Subcutaneous abdominal adipose tissue (tissue), 5 donors: ENCODE measurements around the gene CALML3.

Source experiments
- H3K27ac ChIP-seq: one replicate; pipeline ENCODE4 v1.7.0; 2013; ENCODE audit warnings: low read depth, mild to moderate bottlenecking, inconsistent platforms, low read length, moderate library complexity
- H3K27me3 ChIP-seq, 5 donors: one replicate each; pipeline ENCODE4 v1.7.0; 2013; ENCODE audit warnings: low read length in 5 of 5, inconsistent platforms in 1 of 5; ENCODE audit not compliant: control insufficient read depth in 5 of 5, insufficient read depth in 4 of 5
- H3K36me3 ChIP-seq, 5 donors: one replicate each; pipeline ENCODE4 v1.7.0; 2013; ENCODE audit warnings: low read length in 5 of 5; ENCODE audit not compliant: control insufficient read depth in 5 of 5, insufficient read depth in 5 of 5
- H3K4me1 ChIP-seq, 5 donors: one replicate each; pipeline ENCODE4 v1.7.0; 2013; ENCODE audit warnings: low read length in 5 of 5, mild to moderate bottlenecking in 3 of 5, moderate library complexity in 1 of 5; ENCODE audit not compliant: control insufficient read depth in 5 of 5, insufficient read depth in 5 of 5
- H3K4me3 ChIP-seq, 5 donors: one replicate each; pipeline ENCODE4 v1.7.0; 2013; ENCODE audit warnings: low read length in 5 of 5, low read depth in 1 of 5
- H3K9ac ChIP-seq, 5 donors: one replicate each; pipeline ENCODE4 v1.7.0; 2013; ENCODE audit warnings: low read length in 5 of 5, mild to moderate bottlenecking in 4 of 5, moderate library complexity in 3 of 5
- H3K9me3 ChIP-seq, 5 donors: one replicate each; pipeline ENCODE4 v1.7.0; 2013; ENCODE audit warnings: low read length in 5 of 5; ENCODE audit not compliant: control insufficient read depth in 5 of 5
- donor health status: healthy.
- donor health status: healthy.
- donor health status: healthy.
- donor health status: healthy.
- donor health status: healthy.

The CALML3 gene

DNA sequence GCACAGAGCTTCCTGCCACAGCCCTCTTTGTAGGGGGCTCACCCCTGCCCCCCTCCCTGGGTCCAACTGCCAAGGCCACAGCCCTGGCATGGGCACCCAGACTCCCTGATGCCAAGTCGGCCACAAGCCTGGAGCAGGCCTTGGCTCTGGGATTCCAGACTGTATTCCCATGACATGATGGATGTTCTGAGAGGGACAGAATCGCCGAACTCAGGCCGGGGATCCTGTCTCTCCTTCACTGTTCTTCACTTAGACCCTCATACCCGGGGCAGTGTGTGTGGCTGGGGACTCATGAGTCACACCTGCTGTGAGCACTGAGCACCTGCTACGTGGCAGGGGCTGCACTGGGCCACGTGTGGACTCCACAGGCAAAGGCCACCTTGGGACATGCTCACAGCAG is 33.3 kb upstream of the CALML3 start:
- Histone ChIP-seq H3K4me3 (no peak overlapping the region), H3K9ac (no peak overlapping the region), H3K27ac (peak overlapping the region; percentile 42), H3K36me3 (no peaks in the 10 kb centered on the region), H3K27me3 (no peaks in the 10 kb centered on the region), H3K9me3 (peaks cover 0 to 15% (median 8%) of the 10 kb centered on the region in 5 donors), H3K4me1 (peaks cover 0 to 43% (median 29%) of the 10 kb centered on the region in 5 donors)

DNA sequence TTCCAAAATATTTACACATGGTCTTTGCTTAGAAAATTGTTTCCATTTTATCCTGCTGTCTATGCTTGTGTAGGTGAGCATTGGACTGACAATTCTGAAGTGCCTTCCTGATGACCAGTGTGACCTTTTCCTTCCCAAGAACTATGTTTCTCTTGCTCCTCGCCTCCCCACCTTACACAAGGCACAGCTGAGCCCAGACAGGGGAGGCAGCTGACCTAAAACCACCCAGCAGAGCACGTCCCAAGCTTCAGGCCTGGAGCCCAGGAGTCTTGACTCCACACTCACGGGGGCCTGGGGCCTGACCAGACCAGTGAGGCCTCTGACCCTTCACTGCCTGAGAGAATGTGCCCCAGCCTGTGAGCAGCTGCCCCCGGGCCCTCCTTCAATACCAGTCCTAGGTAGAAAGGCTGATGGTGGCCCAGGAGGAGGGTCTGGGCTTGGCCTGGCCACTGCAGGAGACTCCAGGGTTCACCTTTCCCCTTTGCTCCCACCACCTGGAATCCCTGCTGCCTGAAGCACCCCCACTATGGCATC is 32.4 kb upstream of the CALML3 start:
- Histone ChIP-seq H3K4me1 (peaks cover 0 to 34% (median 23%) of the 10 kb centered on the region in 5 donors), H3K27me3 (no peaks in the 10 kb centered on the region), H3K27ac (no peak overlapping the region), H3K9ac (no peak overlapping the region), H3K4me3 (no peak overlapping the region), H3K36me3 (no peaks in the 10 kb centered on the region), H3K9me3 (peaks cover 0 to 15% (median 8%) of the 10 kb centered on the region in 5 donors)

DNA sequence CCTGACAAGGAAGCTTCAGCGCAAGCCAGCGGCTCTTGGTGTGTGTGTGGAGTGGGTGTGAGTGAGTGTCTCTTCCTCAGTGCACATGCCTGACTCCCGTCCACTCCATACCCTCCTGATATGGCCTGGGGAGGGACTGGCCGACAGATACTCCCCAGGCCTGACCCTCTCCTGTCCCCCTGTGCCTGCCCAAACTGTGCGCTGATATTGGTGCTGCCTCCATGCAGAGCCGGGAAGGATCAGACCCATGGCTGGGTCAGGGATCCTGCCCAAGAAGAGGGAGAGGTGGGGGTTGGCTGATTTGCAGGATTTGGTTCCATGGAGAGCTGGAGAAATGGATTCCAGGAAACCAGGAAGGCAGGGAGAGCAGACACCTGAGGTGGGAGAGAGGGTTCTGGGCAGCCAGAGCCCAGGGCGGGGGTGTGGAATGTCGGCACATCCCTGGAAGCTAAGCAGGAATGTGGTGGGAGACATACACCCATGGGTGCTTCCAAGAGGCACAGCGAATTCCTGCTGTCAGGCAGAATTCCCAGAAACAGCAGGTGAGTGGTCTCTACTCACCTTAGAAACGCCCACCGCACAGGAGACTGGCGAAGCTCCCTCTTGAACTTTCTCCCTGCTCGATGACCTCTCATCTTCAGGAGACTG is 31.7 kb upstream of the CALML3 start:
- no peak overlapping the region for H3K4me3 ChIP-seq
- peaks cover 0 to 15% (median 8%) of the 10 kb centered on the region in 5 donors for H3K9me3 ChIP-seq
- H3K27ac ChIP-seq = no peak overlapping the region
- no peaks in the 10 kb centered on the region for H3K27me3 ChIP-seq
- no peak overlapping the region for H3K9ac ChIP-seq
- H3K4me1 ChIP-seq = peaks cover 0 to 34% (median 23%) of the 10 kb centered on the region in 5 donors
- no peaks in the 10 kb centered on the region for H3K36me3 ChIP-seq

DNA sequence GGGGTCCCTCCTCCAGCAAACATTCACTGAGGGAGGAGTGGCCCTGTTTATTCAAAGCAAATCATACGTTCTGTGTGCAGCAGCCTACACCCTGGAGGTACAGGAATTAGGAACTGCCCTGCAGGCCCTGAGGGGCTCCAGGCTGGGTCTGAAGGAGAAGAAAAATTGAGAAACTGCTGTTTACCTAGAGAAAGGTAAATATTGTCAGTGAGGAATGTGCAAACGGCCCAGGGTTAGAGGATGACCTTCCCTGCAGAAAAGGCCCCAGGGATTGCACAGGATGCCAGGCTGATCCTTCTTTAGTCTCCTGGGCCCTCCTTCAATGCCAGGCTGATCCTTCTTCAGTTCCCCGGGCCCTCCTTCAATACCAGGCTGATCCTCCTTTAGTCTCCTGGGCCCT is 31.1 kb upstream of the CALML3 start:
- no peak overlapping the region for H3K27ac ChIP-seq
- peaks cover 0 to 34% (median 23%) of the 10 kb centered on the region in 5 donors for H3K4me1 ChIP-seq
- no peak overlapping the region for H3K9ac ChIP-seq
- no peak overlapping the region for H3K4me3 ChIP-seq
- H3K27me3 ChIP-seq = no peaks in the 10 kb centered on the region
- H3K9me3 ChIP-seq = peaks cover 0 to 15% (median 8%) of the 10 kb centered on the region in 5 donors
- no peaks in the 10 kb centered on the region for H3K36me3 ChIP-seq

DNA sequence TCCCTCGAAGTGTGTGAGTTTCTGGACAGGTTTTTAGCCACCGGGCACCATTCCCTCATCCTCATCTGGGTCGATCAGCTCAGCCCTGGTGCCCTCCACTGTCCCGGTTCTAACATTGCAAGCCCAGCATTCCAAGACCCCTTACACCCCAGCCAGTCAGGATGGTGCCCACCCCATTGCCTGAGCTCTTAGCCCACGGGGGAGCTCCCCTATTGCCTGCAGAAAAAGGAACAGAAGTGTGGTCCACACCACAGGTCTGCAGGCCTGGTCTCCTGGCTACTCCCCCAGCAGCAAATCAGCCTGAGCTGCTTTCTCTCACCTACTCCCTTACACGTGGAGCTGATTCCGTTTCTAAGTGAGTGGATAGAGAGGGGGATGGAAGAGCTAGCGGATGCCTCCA is 30.1 kb upstream of the CALML3 start:
- Histone ChIP-seq H3K27me3 (no peaks in the 10 kb centered on the region), H3K27ac (no peak overlapping the region), H3K9me3 (peaks cover 0 to 15% (median 8%) of the 10 kb centered on the region in 5 donors), H3K9ac (no peak overlapping the region), H3K4me3 (no peak overlapping the region), H3K36me3 (no peaks in the 10 kb centered on the region), H3K4me1 (peaks cover 0 to 27% (median 21%) of the 10 kb centered on the region in 5 donors)

DNA sequence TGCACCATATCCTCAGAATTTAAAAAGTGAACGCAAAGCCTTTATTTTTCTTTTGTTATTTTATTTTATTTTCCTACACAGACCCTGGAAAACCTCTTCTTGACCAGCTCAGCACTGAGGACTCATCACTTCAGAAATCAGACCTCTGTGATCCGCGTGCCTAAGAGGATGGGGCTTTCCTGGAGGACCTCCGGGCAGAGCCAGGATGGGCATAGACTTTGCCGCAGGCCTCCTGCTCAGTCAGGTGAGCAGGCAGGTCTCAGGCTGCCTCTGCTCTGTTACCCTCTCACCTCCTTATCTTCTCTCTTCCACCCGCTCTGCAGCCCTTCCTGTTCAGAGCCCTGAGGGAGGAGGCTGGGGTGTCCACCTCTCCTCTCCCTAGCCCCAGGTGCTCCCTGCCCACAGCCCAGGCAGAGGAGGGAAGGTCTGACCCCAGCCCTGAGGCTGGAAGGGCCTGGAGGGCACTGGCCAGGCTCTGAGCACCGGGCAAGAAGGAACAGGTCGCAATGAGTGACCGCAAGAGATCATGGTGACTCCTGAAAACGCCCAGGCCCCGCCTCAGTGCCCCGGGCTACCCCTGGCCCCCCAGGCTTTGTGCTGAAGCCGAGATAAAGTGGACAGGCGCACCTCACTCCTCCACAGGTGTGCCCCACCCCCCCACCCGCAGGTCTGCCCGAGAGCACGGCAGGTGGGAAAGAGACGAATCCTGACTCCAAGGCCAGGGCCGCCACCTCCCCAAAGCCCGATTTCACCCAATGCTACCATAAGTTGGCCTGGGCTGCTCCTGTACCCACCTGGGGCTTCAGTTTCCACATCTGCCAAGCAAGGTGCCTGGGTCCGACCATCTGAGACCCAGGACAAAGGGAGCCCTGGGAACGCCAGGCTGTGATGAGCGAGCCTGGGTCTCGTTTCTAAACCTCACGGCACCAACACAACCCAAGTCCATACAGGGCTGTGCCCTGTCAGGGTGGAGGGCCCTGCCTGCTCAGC is 28.2 kb upstream of the CALML3 start:
- H3K27ac ChIP-seq = no peak overlapping the region
- no peak overlapping the region for H3K9ac ChIP-seq
- H3K4me3 ChIP-seq = no peak overlapping the region
- peaks cover 0 to 14% (median 8%) of the 10 kb centered on the region in 5 donors for H3K9me3 ChIP-seq
- H3K4me1 ChIP-seq = peaks cover 0 to 13% (median 5%) of the 10 kb centered on the region in 5 donors
- no peaks in the 10 kb centered on the region for H3K27me3 ChIP-seq
- no peaks in the 10 kb centered on the region for H3K36me3 ChIP-seq

DNA sequence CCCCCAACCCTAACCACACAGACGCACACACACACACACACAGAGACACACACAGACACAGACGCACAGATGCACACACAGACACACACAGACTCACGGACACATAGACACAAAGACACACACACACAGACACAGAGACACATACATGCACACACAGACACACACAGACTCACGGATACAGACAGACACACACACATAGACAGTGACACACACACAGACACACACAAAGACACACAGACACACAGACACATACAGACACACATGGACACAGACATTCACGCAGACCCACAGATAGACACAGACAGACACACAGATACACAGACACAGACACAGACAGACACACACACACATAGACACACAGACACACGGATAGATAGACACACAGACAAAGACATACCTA is 27.5 kb upstream of the CALML3 start:
- Histone ChIP-seq H3K27ac (no peak overlapping the region), H3K9ac (no peak overlapping the region), H3K27me3 (no peaks in the 10 kb centered on the region), H3K36me3 (no peaks in the 10 kb centered on the region), H3K4me1 (peaks cover 0 to 8% (median 0%) of the 10 kb centered on the region in 5 donors), H3K4me3 (no peak overlapping the region), H3K9me3 (peaks cover 0 to 8% (median 5%) of the 10 kb centered on the region in 5 donors)

DNA sequence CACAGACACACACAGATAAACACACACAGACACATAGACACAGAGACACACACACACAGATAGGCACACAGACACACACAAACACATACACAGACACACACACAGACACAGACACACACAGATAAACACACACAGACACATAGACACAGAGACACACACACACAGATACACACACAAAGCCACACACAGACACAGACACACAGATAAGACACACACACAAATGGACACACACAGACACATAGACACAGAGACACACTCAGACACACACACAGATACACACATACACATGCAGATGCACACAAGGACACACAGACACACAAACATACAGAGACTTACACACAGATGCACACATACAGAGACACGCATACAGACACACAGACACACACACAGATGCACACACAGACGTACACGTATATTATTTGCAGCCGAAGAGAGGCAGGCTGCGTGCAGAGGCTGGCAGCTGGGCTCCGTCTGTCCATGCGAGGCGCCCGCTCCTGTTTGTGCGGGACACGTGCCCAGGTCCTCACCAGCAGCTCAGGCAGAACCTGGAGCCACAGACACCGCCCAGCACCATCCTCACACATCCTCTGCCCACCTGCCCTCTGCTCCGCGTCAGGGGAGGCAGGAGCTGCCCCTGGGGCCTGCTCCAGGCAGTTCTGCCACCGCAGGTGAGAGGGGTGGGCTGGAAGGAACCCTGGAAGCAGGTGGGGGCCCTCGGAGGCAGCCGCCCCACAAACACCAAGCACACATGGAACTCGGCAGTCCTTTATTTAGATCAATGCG is 26.6 kb upstream of the CALML3 start:
- peaks cover 0 to 8% (median 0%) of the 10 kb centered on the region in 5 donors for H3K4me1 ChIP-seq
- H3K27ac ChIP-seq = no peak overlapping the region
- H3K27me3 ChIP-seq = no peaks in the 10 kb centered on the region
- H3K9me3 ChIP-seq = no peaks in the 10 kb centered on the region
- H3K4me3 ChIP-seq = no peak overlapping the region
- no peaks in the 10 kb centered on the region for H3K36me3 ChIP-seq
- no peak overlapping the region for H3K9ac ChIP-seq

DNA sequence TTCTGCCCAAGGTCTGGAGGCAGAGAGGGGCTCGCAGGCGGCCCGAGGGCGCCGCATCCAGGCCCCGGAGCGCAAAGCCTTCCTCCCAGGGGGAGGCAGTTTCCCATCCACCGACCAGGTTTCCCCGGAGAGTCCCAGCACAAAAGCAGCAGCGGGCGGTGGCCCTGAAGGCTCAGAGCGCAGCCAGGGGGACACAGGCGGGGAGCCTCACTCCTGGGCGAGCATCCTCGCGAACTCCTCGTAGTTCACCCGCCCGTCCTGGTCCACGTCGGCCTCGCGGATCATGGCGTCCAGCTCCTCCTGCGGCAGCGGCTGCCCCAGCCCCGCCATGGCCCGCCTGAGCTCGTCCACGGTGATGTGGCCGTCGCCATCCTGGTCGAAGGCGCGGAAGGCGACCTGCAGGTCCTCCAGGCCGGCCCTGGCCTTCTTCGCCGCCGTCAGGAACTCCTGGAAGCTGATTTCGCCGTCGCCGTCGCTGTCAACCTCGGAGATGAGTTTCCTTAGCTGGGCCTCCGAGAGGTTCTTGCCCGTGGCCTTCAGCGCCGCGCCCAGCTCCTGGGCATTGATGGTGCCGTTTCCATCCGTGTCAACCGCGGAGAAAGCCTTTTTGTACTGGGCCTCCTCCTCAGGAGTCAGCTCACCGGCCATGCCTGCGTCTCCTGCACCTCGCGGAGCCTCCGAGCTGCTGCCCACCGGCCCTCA is 25.8 kb upstream of the CALML3 start:
- Histone ChIP-seq H3K36me3 (no peaks in the 10 kb centered on the region), H3K27ac (no peak overlapping the region), H3K4me1 (peaks cover 0 to 3% (median 0%) of the 10 kb centered on the region in 5 donors), H3K27me3 (no peaks in the 10 kb centered on the region), H3K9me3 (no peaks in the 10 kb centered on the region), H3K9ac (no peak overlapping the region), H3K4me3 (no peak overlapping the region)
